ENCODE results near the gene TRPM8.

TRPM8 gene

DNA sequence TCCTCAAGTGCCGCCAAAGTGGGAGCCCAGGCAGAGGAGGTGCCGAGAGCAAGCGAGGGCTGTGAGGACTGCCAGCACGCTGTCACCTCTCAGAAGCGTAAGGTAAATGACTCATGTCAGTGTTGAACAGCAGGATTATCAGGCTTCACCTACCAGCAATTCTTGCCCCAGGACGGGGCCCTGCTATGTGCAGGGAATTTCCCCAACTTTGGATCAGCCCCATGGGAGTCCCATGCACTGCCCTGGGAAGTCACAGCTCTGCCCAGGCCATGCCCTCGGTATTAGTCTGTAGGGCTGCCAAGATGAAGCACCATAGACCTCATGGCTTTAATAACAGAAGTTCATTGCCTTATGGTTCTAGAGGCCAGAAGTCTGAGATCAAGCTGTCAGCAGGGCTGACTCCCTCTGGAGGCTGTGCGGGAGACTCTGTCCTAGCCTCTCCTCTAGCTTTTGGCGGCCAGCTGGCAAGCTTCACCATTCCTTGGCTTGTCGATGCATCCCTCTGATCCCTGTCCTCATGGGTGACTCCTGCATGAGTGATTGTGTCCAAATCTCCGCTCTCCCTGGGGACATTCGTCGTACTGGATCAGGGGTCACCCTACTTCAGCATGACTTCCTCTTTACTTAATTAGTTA, 55.9 kb downstream of the TRPM8 start:
- TF ChIP-seq, protein P1, sequence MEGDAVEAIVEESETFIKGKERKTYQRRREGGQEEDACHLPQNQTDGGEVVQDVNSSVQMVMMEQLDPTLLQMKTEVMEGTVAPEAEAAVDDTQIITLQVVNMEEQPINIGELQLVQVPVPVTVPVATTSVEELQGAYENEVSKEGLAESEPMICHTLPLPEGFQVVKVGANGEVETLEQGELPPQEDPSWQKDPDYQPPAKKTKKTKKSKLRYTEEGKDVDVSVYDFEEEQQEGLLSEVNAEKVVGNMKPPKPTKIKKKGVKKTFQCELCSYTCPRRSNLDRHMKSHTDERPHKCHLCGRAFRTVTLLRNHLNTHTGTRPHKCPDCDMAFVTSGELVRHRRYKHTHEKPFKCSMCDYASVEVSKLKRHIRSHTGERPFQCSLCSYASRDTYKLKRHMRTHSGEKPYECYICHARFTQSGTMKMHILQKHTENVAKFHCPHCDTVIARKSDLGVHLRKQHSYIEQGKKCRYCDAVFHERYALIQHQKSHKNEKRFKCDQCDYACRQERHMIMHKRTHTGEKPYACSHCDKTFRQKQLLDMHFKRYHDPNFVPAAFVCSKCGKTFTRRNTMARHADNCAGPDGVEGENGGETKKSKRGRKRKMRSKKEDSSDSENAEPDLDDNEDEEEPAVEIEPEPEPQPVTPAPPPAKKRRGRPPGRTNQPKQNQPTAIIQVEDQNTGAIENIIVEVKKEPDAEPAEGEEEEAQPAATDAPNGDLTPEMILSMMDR (IDR thresholded peaks at IDR 0.05; ENCODE audit: control insufficient read depth, extremely low read depth, insufficient read depth) = no peak
- DNase-seq (ENCODE audit: low read depth) = no peak
- no peak overlapping the region for H3K4me3 ChIP-seq (ENCODE audit: low read depth, low read length)

DNA sequence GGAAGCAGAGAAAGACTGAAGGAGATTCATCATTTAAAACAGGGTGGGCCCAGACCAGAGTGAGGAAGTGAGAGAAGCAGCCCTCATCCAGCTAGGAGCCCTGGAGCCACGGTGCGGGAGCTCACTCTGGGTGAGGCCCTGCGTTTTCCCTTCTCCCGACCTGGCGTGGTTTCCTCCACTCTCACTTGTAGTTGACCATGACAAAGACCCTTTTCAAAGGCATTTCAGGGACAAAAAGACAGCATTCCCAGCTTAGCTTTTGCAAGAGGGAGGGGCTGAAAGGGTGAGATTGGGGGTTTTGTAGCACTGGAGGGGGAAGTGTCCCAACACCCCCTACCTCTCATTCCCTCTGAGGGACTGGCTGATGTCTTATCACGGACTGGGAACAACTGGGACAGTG, 56.6 kb downstream of the TRPM8 start:
- no peak for DNase-seq (ENCODE audit: low read depth)
- TF ChIP-seq, protein P1 (IDR thresholded peaks at IDR 0.05; ENCODE audit: control insufficient read depth, extremely low read depth, insufficient read depth) = no peak
- H3K4me3 ChIP-seq (ENCODE audit: low read depth, low read length) = no peak overlapping the region

DNA sequence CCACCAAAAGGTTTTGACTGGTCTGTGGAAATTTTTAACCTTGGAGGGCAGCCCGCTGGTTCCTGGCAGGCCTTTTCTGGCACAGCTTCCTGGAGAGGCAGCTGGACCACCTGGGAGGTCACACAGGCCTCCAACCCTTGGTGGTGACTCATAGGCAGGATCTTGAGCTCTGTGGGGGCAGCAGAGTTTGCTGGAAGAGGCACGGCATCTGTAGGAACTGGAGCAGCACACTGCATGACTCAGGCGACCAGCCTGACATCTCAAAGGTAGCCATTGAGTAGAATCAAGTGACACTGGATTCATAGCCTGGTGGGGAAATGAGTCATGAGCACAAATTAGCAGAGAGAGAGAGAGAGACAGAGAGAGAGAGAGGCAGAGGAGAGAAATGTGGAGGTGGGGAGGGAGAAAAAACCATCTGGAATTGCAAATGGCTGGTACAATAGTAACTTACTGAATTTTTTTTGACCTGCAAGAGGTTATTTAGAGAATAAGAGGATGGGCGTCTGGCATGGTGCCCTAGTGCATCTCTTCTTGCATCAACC, 57.4 kb downstream of the TRPM8 start:
- H3K4me3 ChIP-seq (ENCODE audit: low read depth, low read length) = no peak overlapping the region
- TF ChIP-seq, protein P1 (IDR thresholded peaks at IDR 0.05; ENCODE audit: control insufficient read depth, extremely low read depth, insufficient read depth) = no peak
- no peak for DNase-seq (ENCODE audit: low read depth)

DNA sequence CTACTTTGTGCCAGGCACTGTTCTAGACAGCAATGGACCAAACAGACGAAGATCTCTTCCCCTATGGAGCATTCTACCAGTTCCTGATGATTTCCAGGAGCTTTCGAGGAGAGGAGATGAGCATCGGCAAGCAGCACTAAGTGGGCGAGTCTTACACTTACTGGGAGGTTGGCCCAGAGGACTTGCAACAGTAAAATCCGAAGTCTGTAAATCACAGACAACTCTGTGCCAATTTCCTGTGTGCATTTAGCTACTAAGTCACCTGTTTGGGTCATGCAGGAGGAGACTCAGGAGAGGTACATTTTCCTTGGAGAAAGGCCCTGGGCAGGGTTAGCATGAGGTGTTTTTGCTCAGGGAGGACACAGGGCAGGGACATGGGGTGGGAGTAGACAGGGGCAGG, 58.9 kb downstream of the TRPM8 start:
- DNase-seq (ENCODE audit: low read depth) = peak; percentile 64
- TF ChIP-seq, protein P1 (IDR thresholded peaks at IDR 0.05; ENCODE audit: control insufficient read depth, extremely low read depth, insufficient read depth) = no peak
- H3K4me3 ChIP-seq (ENCODE audit: low read depth, low read length) = no peak overlapping the region

DNA sequence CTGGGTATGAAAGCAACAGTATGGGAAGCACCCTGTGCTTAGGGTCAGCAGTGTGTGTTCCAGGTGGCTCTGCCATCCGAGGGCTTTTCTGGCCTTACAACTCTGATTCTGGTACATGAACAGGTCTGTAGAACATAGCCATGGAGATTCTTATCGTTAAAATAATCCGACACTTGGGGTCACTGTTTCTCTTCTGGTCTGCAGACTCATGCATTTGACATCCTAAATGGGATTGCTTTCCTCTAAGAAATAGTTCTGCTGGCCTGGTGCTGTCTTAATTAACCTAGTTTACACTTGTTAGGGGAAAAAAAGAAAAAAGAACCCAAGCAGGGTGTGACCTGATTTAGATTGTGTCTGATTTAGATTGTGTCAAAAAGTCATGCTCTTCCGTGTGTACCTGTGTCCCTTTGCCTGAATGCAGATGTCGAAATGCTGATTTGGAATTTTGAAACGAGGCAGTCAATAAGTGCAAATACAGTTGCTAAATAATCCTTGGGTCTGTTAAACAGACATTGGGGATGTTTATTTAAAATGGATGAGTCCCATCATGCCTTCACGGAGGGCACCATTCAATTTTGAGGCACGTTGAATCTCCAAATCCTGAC, 59.6 kb downstream of the TRPM8 start:
- TF ChIP-seq, protein P1 (IDR thresholded peaks at IDR 0.05; ENCODE audit: control insufficient read depth, extremely low read depth, insufficient read depth) = peak; percentile 56
- H3K4me3 ChIP-seq (ENCODE audit: low read depth, low read length) = no peak overlapping the region
- DNase-seq (ENCODE audit: low read depth) = peak; percentile 34

DNA sequence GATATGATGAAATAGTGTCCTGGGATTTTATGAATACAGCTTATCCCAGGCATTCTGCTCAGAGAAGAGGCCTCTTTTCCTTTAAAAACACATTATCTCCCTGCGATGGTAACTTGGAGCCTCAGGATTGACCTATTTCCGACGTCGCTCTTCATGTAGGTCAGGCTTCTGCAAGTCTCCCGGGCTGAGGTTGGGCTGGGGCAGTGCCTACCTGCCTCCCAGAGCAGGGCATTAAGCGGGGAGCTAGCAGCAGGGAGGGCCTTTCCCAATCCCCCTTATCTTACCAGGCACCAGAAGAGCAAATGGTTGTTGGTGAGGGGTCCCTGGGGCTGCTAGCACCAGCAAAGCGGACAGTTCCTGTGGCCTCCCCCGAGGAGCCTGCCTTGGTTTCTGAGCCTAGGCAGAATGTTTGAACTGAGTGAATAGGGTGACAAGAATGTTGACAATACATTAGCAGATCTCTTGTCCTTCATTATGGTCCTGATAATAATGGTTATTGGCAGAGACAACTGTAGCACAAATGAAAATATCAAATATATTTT, 60.2 kb downstream of the TRPM8 start:
- H3K4me3 ChIP-seq (ENCODE audit: low read depth, low read length) = no peak overlapping the region
- TF ChIP-seq, protein P1 (IDR thresholded peaks at IDR 0.05; ENCODE audit: control insufficient read depth, extremely low read depth, insufficient read depth) = no peak
- no peak for DNase-seq (ENCODE audit: low read depth)

All from LNCaP clone FGC (cell line).